ENCODE data around the gene CYBA.
A peak's percentile ranks its signal among the peaks of the same experiment; 100 is the strongest.

CYBA gene

DNA sequence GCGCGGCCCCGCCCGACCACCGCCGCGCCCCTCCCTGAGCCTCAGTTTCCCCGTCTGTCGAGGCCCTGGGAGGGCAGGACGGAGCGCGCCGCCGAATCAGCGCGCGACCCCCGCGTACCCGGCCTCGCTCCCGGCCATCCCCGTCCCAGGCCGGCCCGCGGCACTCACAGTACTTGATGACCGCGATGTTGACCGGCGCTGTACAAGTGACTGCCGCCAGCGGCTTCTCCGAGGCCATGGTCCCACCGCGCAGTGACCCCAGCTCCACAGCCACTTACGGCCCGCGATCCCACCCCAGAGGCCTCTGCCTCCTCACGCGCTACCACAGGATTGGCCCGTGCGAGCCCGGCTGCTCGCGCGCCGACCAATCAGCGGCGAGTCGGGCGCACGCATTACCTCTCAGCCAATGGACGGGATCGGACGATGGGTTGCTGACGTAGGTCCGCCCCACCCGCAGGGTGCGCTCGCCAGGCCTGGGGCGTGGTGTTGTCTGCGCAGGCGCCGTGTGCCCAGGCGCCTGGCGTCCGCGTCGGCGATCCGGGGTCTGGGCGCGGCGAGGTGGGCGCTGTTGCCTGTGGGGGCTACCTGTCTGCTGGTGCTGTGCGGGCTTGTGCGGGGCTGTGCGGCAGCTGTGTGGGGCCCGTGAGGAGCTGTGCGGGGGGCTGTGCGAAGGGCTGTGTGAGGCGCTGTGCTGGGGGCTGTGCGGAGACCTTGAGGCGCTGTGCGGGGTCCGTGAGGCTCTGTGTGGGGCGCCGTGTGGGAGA lies 12.2 kb upstream of the CYBA start, which contains the start of gene MVD:
Gene MVD, minus strand, starts transcription at position 249 of the 764 bp plus-strand sequence. Its CDS starts 11 bp downstream, at position 238.
- DNase-seq (ENCODE audit: low read depth in 2 of 2), result peak; percentile 88 to 90

DNA sequence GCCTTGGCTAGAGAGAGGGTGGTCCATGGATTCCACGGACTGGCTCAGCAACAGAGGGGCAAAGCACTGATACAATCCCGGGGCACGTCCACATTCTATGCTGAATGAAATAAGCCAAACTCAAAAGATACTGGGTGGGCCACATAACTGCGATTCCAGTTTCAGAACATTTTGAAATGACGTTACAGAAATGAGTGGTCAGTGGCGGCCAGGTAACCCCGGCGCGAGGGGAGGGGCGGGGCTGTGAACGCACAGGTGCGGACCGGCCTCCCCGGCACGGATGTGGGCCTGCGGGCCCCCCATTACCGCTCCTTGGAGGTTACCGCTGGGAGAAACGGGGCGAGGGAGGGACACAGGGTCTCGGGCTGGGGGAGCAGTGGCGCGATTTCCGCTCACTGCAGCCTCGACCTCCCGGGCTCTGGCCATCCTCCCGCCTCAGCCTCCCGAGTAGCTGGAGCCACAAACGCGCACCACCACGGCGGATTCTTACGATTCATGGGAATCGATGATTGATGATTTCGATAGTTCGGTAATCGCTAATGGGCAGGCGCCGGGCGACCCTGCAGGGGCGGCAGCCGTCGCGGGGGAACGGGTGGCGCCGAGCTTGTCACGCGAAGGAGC lies 11.5 kb upstream of the CYBA start:
- no peak for DNase-seq (ENCODE audit: low read depth in 2 of 2)

DNA sequence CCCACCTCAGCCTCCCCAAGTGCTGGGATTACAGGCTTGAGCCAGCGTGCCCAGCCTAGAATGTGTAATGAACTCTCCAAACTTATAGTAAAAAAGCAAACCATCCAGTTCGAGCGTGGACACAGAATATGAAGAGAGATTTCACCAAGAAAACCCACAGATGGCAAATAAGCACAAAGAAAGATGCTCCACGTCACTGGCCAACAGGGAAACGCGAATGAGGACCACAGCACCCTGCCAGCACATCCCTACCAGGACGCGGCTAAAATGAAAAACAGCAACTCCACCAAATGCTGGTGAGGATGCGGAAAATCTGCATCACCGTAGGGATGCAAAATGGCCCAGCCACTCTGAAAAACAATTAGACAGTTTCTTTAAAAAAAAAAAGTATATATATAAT lies 10.6 kb upstream of the CYBA start:
- DNase-seq (ENCODE audit: low read depth in 2 of 2), result no peak

DNA sequence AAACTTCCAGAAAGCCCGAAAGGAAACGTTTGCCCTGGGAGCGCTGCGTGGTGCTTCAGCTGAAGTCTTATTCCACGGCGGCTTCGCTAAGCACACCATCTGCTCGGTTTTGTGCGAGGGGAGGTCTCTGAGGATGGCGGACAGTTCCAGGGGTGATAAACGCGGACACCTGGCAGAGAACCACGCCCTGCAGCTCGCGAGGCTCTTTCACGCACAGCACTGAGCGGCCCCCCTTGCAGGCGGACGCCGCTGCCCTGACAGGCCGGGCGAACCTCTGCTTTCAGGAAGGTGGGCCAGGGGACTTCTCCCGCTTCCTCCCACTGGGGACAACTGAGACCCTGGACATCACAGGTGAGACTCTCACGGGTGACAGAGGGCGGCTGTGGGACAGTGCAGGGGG lies 8.3 kb upstream of the CYBA start:
- DNase-seq (ENCODE audit: low read depth in 2 of 2), result no peak

DNA sequence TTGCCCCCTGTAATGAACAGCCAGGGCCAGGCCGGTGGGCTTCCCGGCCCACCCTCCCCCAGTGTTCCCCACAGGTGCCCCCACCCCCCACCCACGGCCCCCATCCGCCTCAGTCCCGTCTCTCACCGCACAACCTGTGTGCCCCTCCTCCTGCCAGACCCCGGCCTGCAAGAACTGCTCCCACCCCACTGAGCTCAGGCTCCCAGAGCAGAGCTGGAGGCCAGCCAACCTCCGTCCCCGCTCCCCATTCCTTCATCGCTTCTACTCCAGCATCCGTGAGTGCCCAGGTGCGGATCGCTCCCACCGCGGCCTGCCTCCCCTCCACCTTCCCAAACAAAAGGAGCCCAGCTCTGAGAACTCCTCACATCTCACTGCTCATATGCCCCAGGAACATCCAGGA lies 7.9 kb upstream of the CYBA start:
- DNase-seq (ENCODE audit: low read depth in 2 of 2), result no peak

DNA sequence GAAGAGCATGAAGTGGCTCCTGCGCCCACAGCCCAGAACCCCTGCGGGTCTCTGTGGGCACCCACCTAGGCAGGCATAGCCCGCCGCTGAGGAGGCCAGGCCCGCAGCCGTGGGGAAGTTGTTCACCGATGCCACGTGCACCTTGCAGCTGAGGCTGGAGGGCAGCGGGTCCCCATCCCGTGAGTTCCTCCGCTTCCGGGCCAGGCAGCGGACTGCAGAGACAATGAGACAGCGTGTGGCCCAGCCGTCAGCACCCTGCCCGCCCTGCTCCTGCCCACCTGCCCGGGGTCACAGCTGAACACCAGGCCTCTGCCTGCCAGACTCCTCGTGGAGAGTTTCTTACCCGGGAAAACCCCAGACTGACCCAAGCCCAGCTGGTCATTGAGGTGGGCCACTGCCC lies 6.5 kb upstream of the CYBA start:
- no peak for DNase-seq (ENCODE audit: low read depth in 2 of 2)

DNA sequence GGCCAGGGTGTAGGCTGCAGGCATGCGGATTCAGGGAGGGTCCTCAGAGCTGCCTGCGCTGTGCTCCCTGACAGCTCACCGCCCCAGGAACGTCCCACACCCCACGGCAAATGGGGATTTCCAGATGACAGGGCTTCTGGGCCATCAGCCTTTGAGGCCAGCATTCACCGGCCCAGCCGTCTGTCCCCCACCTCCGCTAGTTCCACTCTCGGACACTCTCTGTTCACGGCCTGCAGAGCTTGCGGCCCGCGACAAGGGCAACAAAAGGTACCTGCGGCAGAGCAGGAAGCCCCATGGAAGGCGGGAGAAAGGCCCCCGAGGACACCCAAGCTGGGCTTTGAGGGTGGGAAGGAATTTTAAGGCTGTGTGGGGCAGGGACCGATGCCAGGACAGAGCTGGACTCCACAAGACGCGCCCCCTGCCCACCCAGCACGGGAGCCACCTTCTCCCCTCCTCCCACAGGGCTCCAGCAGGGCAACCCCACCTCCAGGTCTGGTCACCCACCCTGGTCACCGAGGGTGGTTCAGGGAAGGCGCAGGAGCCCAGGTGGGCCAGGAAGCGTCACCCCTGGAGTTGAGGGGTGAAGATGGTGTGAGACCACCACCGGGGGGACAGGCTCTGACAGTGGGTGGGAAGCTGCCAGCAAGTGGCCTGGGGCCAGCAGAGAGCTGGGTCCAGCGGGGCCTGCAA lies 5.6 kb upstream of the CYBA start:
- DNase-seq (ENCODE audit: low read depth in 2 of 2), result no peak

DNA sequence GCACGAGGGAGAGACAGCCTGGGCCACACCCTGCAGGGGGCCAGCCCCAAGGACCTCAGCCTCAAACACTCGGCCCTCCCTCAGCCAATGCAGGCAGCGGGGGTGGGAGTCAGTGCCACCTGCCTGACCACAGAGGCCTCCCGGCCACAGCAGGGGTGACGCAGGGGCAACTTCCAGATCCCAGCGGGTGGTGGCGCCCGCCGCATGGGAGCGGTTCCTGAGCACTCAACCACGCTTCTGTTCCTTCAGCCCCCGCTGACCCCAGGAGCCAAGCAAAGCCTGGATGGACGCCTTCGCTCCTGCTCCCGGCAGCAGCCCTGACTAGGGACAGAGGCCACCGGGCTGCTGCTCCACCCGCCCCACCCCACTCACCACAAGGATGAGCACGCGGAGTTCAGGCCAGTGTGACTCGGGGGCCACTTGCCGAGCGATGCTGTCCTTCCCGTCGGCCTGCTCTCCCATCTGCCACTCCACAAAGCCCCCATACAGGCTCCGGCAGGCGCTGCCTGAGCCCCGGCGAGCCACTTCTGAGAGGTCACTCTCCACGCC lies 5.0 kb upstream of the CYBA start:
- no peak for DNase-seq (ENCODE audit: low read depth in 2 of 2)

DNA sequence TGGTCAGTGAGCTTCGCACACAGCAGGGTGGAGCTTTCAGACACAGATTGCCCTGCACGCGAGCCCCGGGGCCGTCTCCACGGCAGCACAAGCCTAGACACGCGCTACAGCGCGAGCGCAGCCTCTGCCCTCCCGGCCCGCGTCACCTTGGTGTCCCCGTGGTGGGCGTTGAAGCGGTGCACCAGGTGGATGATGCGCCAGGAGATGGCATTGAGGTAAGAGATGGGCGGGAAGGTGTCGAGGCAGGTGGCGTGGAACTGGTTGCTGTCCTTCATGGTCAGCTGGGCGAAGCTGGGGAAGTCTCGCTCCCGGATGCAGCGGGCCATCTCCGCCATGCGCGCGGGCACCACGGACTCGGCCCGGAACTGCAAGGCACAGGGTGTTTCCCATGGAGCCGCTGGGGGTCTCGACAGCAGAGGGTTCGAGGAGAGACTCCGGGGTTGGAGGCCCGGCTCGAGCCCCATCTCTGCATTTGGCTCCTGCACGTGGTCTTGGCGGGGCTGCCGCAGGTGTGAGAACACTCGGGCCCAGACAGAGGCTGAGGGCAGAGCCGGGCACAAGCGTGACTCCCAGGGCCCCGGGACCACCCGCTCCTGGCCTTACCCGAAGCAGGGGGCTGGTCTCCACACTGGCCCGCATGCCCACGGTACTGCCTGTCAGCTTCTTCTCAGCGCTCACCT lies 4.3 kb upstream of the CYBA start:
- DNase-seq (ENCODE audit: low read depth in 2 of 2), result no peak

DNA sequence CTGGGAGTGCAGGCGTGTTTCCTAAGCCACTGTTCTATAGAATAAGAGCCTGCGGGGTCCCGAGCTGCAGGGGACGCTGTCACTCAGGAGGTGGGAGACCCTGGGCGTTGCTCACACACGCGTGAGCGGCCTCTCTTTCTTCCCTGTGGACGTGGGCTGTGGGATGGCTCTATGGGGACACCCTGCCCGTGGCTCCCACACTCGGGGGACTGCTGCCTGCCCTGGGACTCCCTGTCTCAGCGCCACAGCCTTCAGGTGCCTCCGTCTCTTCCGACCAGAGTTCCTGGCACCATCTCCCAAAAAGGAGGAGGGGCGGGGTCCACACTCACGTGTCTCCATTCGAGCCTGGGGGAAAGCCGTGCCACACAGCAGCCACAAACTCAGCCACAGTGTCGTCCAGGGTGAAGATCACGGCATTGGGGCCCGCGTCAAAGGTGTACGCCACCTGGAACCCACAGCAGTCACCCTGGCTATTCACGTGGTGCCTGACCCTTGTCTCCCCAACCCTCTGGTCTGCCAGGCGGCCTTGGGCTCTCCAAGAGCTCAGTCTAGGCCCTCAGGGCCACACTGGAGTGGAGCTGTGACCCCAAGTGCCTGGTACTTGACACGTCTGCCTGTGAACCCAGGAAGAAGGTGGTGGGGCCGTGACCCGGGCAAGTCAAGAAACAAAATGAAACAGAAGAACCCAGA lies 3.7 kb upstream of the CYBA start:
- DNase-seq (ENCODE audit: low read depth in 2 of 2), result no peak

DNA sequence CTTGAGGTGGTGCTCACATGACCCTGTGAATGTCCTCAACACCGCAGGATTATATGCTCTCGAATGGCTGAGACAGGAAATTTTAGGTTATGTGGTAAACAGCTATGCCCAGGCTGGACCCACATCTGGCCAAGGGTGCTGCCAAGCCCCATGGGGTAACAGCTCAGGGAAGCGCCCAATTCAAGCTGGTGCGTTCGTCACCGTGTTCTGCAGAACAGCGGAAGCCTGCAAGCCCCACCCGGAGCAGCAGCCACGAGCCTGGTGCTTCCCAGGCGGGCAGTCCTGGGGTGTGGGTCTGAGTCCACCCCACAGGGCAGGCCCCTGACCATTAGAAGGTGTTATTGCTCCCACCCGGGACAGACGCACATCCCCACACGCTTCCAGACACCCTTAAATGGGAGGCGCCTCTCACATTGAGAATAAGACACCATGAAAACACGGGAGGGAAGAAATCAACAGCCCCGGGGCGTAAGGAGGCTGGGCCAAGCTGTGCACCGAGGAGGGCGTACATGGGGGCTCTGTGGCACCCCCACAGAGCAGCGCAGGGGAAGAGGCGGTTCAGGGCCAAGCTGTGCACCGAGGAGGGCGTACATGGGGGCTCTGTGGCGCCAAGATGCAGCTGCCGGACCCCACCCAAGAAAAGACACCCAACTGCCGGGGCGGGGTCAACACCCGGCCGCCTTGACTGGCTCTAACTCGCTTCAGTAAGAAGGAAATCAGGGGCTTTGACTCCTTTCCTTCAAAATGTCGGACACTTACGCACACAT lies 2.9 kb upstream of the CYBA start:
- DNase-seq (ENCODE audit: low read depth in 2 of 2), result no peak

DNA sequence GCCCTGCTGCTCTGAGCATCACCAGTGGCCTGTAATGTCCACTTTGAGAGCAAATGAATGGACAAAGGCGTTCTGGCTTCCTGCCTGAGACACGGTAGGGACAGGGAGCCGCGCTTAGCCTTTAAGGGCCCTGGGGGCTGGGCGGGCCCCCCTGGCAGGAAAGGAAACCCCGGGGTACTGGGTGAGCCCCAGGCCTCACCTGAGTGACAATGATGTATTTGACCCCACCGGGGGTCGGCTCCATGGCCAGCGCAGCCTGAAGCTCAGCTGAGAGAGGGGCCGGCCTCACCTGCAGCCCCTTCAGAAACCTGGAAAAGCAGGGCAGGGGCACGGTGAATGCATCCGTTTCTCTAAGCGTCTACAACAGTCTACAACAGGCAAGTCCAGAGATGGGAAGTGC lies 2.2 kb upstream of the CYBA start:
- no peak for DNase-seq (ENCODE audit: low read depth in 2 of 2)

DNA sequence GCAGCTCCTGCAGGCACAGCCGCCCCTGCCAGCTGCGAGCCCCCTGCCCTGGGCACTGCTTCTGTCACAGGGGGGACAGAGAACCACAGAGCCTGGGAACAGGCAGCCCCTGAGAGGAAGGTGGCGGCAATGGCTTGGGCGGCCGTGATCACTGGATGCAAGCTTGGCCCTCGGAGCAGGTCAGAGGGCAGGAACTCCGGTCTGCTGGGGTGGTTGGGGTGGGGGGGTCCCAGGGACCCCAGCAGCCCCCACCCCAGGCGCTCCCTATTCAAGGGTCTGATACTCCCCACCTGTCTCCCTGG lies 1.9 kb upstream of the CYBA start:
- DNase-seq (ENCODE audit: low read depth in 2 of 2), result no peak

DNA sequence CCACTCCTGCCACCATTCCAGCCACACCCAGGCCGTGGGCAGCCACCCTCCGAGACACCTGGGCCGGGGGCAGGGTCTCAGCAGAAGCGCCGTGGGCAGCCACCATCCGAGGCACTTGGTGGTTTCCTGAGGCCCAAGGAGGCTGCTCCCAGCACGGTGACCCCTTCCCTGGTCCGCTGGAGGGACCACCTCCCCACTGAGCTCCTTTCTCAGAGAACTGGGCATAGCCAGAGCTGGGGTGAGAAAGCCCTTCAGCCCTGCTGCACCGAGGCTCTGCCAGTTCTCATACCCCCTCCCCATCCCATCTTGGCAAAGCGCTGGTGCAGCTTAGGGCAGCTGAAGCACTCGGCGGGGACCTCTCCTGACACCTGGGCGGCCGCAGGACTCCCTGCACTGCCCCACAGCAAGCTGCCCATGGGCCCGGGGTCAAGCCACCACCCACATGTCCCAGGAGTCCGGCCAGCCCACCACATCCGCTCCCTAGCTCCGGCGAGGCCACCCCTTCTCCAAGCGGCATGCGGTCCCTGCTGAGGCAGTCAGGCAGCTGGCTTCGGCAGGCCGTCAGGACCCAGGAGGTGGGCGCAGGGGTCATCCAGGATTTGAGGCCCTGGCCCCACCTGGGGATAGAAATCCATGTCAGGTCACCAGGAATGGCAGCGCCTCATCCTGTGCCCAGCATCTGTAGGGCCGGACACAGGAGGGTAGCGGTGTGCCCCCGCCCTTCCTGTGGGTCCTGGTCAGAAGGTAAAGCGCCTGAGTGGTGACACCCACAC lies 1.3 kb upstream of the CYBA start:
- no peak for DNase-seq (ENCODE audit: low read depth in 2 of 2)

DNA sequence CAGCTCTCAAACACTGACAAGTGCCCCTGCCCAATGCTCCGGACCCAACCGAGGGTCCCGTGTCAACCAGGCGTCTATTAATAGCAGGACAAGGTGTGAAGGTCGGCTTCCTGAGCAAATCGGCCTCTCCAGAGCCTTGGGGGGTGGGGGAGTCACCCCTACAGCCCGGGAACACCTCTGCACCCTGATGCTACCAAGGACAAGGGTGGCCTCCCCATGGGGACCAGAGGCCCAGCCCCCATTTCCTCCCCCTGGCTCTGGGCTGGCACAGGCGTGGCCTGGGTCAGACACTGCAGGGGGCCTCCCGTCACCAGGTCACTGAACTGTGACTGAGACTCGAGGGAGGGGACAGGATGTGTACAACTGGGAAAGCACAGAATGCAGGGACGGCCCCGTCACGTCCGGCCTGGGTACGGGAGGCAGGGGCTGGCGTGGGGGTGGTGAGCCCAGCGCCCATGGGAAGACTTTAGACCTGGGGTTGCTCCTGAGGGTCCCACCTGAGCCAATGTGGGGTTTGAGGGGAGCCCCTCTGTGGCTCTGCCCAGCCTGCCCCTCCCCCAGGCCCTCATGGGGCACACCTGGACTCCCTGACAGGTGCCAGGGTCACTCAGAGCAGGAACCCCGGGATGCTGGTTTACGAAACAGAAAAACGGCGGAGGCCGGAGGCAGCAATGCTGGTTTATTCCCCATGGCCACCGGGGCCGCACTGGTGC lies 579 bp upstream of the CYBA start:
- no peak for DNase-seq (ENCODE audit: low read depth in 2 of 2)

DNA sequence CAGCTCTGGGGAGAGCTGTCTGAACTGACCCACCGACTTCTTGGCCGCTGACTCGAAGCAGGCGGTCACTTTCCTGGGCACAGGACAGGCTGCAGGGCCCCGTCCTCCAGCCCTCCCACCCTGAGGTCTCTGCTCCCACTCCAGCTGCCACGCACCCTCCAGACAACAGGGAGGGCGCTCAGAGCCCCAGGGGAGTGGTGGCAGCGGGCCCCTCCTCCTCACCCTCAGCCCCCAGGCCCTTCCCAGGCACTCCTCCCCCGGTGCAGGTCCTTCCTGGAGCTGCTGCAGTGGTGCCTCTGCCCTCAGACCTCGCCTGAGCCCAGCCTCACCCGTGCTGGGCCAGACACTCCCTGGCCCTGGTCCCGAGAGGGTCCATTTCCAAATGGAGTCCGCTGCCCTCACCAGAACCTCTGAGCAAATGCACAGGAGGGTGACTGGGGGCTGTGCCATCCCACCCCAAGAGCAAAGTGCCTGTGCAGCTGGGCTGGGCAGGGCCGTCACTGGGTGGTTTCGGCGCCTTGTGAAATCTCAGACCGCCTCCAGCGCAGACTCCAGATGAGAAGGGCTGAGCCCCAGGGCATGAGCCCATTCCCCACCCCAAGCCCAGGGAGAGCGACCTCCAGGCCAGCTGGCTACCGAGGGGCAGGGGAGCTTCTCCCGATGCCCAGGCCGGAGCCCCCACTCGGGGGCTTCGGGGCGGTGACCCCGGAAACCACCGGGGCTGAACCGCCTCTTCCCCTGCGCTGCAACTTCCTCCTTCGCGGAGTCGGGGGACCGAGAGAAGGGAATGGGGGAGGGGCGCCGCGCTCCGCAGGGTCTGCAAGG lies 717 bp downstream of the CYBA start:
- DNase-seq (ENCODE audit: low read depth in 2 of 2), result no peak

DNA sequence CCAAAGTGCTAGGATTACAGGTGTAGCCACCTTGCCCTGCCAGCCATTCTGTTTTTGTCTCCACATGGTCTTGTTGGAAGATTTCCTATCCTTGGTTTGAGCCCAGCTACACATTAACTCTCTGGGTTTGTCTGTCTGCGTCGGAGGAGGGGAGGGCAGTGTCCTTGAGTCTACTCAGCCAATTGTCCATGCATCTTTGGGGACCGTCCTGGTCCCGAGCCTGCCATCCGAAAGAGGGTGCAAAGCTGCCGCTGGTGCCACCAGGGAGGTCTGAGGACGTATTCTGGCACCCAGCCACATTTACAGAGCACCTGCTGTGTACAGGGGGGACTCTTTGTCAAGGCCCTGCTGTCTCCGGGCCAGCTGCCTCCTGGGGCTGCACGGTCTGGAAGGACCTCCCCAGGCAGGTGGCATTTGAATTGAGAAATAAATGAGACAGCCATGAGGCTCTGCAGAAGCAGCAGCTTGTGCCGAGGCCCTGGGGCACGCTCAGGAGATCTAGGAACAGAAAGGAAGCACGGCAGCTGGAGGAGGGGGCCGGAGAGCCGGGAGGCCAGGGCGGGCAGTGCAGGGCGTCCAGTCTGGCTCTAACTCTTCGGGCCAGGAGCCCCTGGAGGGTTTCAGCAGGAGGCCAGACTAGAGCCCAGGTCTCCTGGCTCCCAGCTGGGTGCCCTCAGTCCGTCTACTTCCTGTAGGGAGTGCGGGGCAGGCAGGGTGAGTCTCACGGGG lies 1.5 kb downstream of the CYBA start:
- DNase-seq (ENCODE audit: low read depth in 2 of 2), result no peak
